HEK293 (cell line): ENCODE data around the gene BEST1.

Source experiments
- CTCF ChIP-seq: fragments of 450-650 bp; formaldehyde crosslinking; IDR thresholded peaks from 2 replicates; pipeline ENCODE4 v1.5.1; 2016; ENCODE audit warnings: missing biosample characterization, missing genetic modification characterization
- HOXA7 ChIP-seq: sonication (generic); formaldehyde crosslinking; IDR thresholded peaks from 2 replicates; pipeline ENCODE4 v1.8.1; 2022; ENCODE audit warnings: missing genetic modification reagents, borderline replicate concordance
- PRDM6 ChIP-seq: fragments of 450-650 bp; formaldehyde crosslinking; IDR thresholded peaks from 2 replicates; pipeline ENCODE4 v1.5.1; 2017; ENCODE audit warnings: missing biosample characterization, missing genetic modification characterization
- ZBTB1 ChIP-seq: fragments of 450-650 bp; formaldehyde crosslinking; IDR thresholded peaks from 2 replicates; pipeline ENCODE4 v1.5.1; 2016; ENCODE audit warnings: missing biosample characterization, missing genetic modification characterization
- ZFP41 ChIP-seq: fragments of 450-650 bp; formaldehyde crosslinking; IDR thresholded peaks from 2 replicates; pipeline ENCODE4 v1.5.1; 2016; ENCODE audit warnings: missing biosample characterization, missing genetic modification characterization, borderline replicate concordance
- ZNF239 ChIP-seq: fragments of 450-650 bp; formaldehyde crosslinking; IDR thresholded peaks from 2 replicates; pipeline ENCODE4 v1.5.1; 2016; ENCODE audit warnings: missing biosample characterization, missing genetic modification characterization
- ZNF449 ChIP-seq: fragments of 450-650 bp; formaldehyde crosslinking; IDR thresholded peaks from 2 replicates; pipeline ENCODE4 v1.5.1; 2017; ENCODE audit warnings: missing biosample characterization, mild to moderate bottlenecking, missing genetic modification characterization, moderate library complexity
- ZNF513 ChIP-seq: fragments of 450-650 bp; IDR thresholded peaks from 2 replicates; pipeline ENCODE4 v1.5.1; 2018; ENCODE audit warnings: missing biosample characterization, missing genetic modification characterization
- ZNF704 ChIP-seq: fragments of 450-650 bp; formaldehyde crosslinking; IDR thresholded peaks from 2 replicates; pipeline ENCODE4 v1.5.1; 2016; ENCODE audit warnings: missing biosample characterization, missing genetic modification characterization
- ZNF76 ChIP-seq: fragments of 450-650 bp; formaldehyde crosslinking; IDR thresholded peaks from 2 replicates; pipeline ENCODE4; 2016; ENCODE audit warnings: low read depth, missing biosample characterization, missing genetic modification characterization, borderline replicate concordance
- ZNF777 ChIP-seq: fragments of 450-650 bp; formaldehyde crosslinking; IDR thresholded peaks from 2 replicates; pipeline ENCODE4 v1.5.1; 2017; ENCODE audit warnings: missing biosample characterization, missing genetic modification characterization, borderline replicate concordance

GRCh38 chr11:61956191-61957020 lies 6.3 kb downstream of the BEST1 start:
- TF ChIP-seq CTCF (tag by site-specific recombination) (no peak), ZFP41 (no peak), ZNF513 (tag by site-specific recombination) (no peak), ZNF76 (tag by site-specific recombination) (no peak), ZBTB1 (tag by site-specific recombination) (no peak), ZNF777 (no peak), ZNF239 (tag by site-specific recombination) (no peak), ZNF704 (no peak), ZNF449 (tag by site-specific recombination) (no peak), PRDM6 (tag by site-specific recombination) (no peak), HOXA7 (CRISPR knock-in tag) (no peak)
